K562 (cell line): ENCODE results near the gene HIVEP2. TPM values are rescaled to one million over a fixed set of nuclear protein-coding genes. Genes with fewer than 3 reads are reported as not detected.

Experiments
- ATAC-seq: fragments of 200-7000 bp; cut with Tn5 transposase; 3 replicates; pipeline ENCODE4 v1.9.1; 2020; ENCODE audit warnings: moderate library complexity
- BruUV-seq: library from RNA; stranded (reverse); fragments of 400-500 nt; replicated peaks from 2 replicates; lab custom pipeline; 2021; lab: Mats Ljungman, UMichigan
- CTCF ChIA-PET: fragments of 300-600 bp; formaldehyde crosslinking; extraction: SDS; loops from one replicate; lab custom pipeline; 2021; ENCODE audit warnings: low intra/inter-chr PET ratio; lab: Yijun Ruan, JAX
- POLR2A ChIA-PET: fragments of 300-600, 350-650 bp; sonication (Branson Sonifier 250); formaldehyde crosslinking; extraction: SDS; loops from one replicate; lab custom pipeline; 2021; ENCODE audit warnings: antibody characterized with exemption, inconsistent platforms; lab: Yijun Ruan, JAX
- DNase-seq, 4 experiments: peaks; one replicate each; pipeline versions ENCODE4 v3.0.0 to v3.0.0-alpha.2; 2011 to 2018; ENCODE audit warnings: low spot score in 3 of 4, mixed read lengths in 3 of 4; ENCODE audit errors: extremely low read depth in 1 of 4
- FAIRE-seq: peaks from 2 replicates; lab custom pipeline; 2011; peaks lifted over from hg19 to GRCh38; lab: Jason Lieb, UNC
- H2AFZ ChIP-seq: 2 replicates; pipeline ENCODE4 v1.6.0; 2011; ENCODE audit warnings: low read depth, low read length, control low read depth, inconsistent platforms
- H3K27ac ChIP-seq: fragments of 200-600 bp; 3 replicates; pipeline ENCODE4 v1.8.0; 2011; ENCODE audit warnings: low read depth, mild to moderate bottlenecking, control low read depth, inconsistent platforms, low read length, moderate library complexity, mixed read lengths; ENCODE audit errors: extremely low read depth
- H3K27me3 ChIP-seq, 2 experiments: fragments of 300-600 bp in 1 of 2; 2 replicates in 1 of 2; 3 replicates in 1 of 2; pipeline versions ENCODE4 v1.6.0 to v1.8.0; 2011; ENCODE audit warnings: inconsistent platforms in 2 of 2, low read length in 2 of 2, mild to moderate bottlenecking in 1 of 2, mixed read lengths in 1 of 2, moderate library complexity in 1 of 2; ENCODE audit not compliant: control insufficient read depth in 2 of 2, insufficient read depth in 2 of 2
- H3K36me3 ChIP-seq: fragments of 300-600 bp; 3 replicates; pipeline ENCODE4 v1.8.0; 2011; ENCODE audit warnings: mild to moderate bottlenecking, low read length, inconsistent platforms; ENCODE audit not compliant: control insufficient read depth, insufficient read depth
- H3K4me1 ChIP-seq, 2 experiments: fragments of 200-600 bp in 1 of 2; replicated peaks in 1 of 2; 2 replicates in 1 of 2; 3 replicates in 1 of 2; pipeline versions ENCODE4 v1.5.1 to v1.8.0; 2011; ENCODE audit warnings: inconsistent platforms in 2 of 2, low read length in 2 of 2, mild to moderate bottlenecking in 1 of 2, mixed read lengths in 1 of 2, moderate library complexity in 1 of 2; ENCODE audit not compliant: control insufficient read depth in 2 of 2, insufficient read depth in 2 of 2
- H3K4me2 ChIP-seq: 2 replicates; pipeline ENCODE4 v1.6.1; 2011; ENCODE audit warnings: low read length, control low read depth, inconsistent platforms, mixed read lengths; ENCODE audit not compliant: insufficient read depth
- H3K4me3 ChIP-seq: fragments of 200-600 bp; sonication (generic), shearing (Covaris generic); 2 replicates; pipeline ENCODE4 v1.5.1; 2016; ENCODE audit warnings: control low read depth, inconsistent platforms
- H3K79me2 ChIP-seq: fragments of 200-600 bp; 3 replicates; pipeline ENCODE4 v1.8.0; 2011; ENCODE audit warnings: low read length, inconsistent platforms; ENCODE audit not compliant: control insufficient read depth, insufficient read depth
- H3K9ac ChIP-seq, 2 experiments: 2 replicates each; pipeline versions ENCODE4 v1.6.0 to v1.6.1; 2011; ENCODE audit warnings: low read depth in 2 of 2, low read length in 2 of 2, control low read depth in 1 of 2, inconsistent platforms in 1 of 2, mild to moderate bottlenecking in 1 of 2, mixed read lengths in 1 of 2; ENCODE audit not compliant: insufficient read depth in 1 of 2
- H3K9me1 ChIP-seq: one replicate; pipeline ENCODE4 v1.6.0; 2011; ENCODE audit warnings: inconsistent platforms, mild to moderate bottlenecking, low read length, moderate library complexity; ENCODE audit not compliant: control insufficient read depth, insufficient read depth
- H3K9me3 ChIP-seq: replicated peaks from 2 replicates; pipeline ENCODE4 v1.5.1; 2011; ENCODE audit warnings: low read depth, low read length, inconsistent platforms; ENCODE audit not compliant: control insufficient read depth, insufficient read depth
- H4K20me1 ChIP-seq: replicated peaks from 2 replicates; pipeline ENCODE4 v1.6.1; 2011; ENCODE audit warnings: low read length, inconsistent platforms, mixed read lengths; ENCODE audit not compliant: control insufficient read depth, insufficient read depth
- GATAD2A ChIP-seq: fragments of 450-650 bp; IDR thresholded peaks from 2 replicates; pipeline ENCODE4 v1.6.1; 2017
- ILK ChIP-seq: fragments of 450-650 bp; IDR thresholded peaks from 2 replicates; pipeline ENCODE4 v1.6.1; 2016; ENCODE audit warnings: missing genetic modification characterization, low read depth, mild to moderate bottlenecking, missing compliant biosample characterization, moderate library complexity, borderline replicate concordance
- PTBP1 ChIP-seq: fragments of 200-400 bp; formaldehyde crosslinking; IDR thresholded peaks from 2 replicates; pipeline ENCODE4 v1.6.1; 2017; ENCODE audit warnings: low read depth, low read length
- ZBTB34 ChIP-seq: fragments of 250-450 bp; sonication (Bioruptor Pico); IDR thresholded peaks from 2 replicates; pipeline ENCODE4 v1.8.0; 2021; ENCODE audit warnings: mild to moderate bottlenecking, moderate library complexity
- ZEB2 ChIP-seq: fragments of 450-650 bp; IDR thresholded peaks from 2 replicates; pipeline ENCODE4 v1.6.1; 2016
- ZKSCAN3 ChIP-seq: fragments of 250-450 bp; sonication (Bioruptor Pico); IDR thresholded peaks from 2 replicates; pipeline ENCODE4 v1.4.0; 2020
- WGBS: fragments of 100-300 bp; shearing (Covaris generic); methylation state at CpG from one replicate; pipeline ENCODE4 v1.1.6; 2016; ENCODE audit warnings: low coverage, mixed read lengths; ENCODE audit not compliant: insufficient coverage; ENCODE audit errors: missing lambda C conversion rate; 5-methylcytosine and 5-hydroxymethylcytosine counted together
- in situ Hi-C: fragments of 300-500 bp; cut with MboI; formaldehyde crosslinking; loops from 4 replicates; pipeline ENCODE4 v1.15.0; 2018; ENCODE audit warnings: inconsistent platforms, mixed read lengths
- intact Hi-C: fragments of 100-400 bp; cut with micrococcal nuclease; formaldehyde crosslinking; loops from 2 replicates; pipeline ENCODE4 v1.14.2; 2022
- polyA plus RNA-seq, 8 experiments: library from polyadenylated mRNA; depleted of rRNA in 4 of 8; stranded (reverse) in 5 of 8; unstranded in 3 of 8; fragments of >200 nt; fragmentation: Nextera tagmentation in 2 of 8; fragmentation: Illumina TruSeq in 1 of 8; extraction: Ambion mirVana in 2 of 8; extraction: Trizol in 1 of 8; gene quantifications; 2 replicates each; pipeline versions ENCODE4 v1.2.1 to v1.2.3, GENCODE V29; 2011 to 2014; ENCODE audit warnings: inconsistent platforms in 1 of 8, missing spikeins in 1 of 8
- total RNA-seq, 7 experiments: library from RNA; depleted of rRNA in 6 of 7; stranded (reverse); fragments of >200 nt in 6 of 7; fragmentation: Illumina TruSeq in 2 of 7; extraction: Trizol in 2 of 7; gene quantifications; 2 replicates each; pipeline versions ENCODE4 v1.2.1 to v1.2.3, GENCODE V29; 2011 to 2021; ENCODE audit warnings: low replicate concordance in 1 of 7
- TF ChIP-seq, protein P1 (sequence below): fragments of 250-450 bp; sonication (Bioruptor Pico); IDR thresholded peaks from 2 replicates; pipeline ENCODE4 v1.8.0; 2022; ENCODE audit warnings: inconsistent platforms, mild to moderate bottlenecking, moderate library complexity, borderline replicate concordance

Gene HIVEP2
- total and polyA plus RNA-seq, 9 of the 15 experiments (the other 6 are each of a cell fraction or from before 2014, with no cell fraction given): under 0.01 to 1.2 (median 0.31) TPM

DNA sequence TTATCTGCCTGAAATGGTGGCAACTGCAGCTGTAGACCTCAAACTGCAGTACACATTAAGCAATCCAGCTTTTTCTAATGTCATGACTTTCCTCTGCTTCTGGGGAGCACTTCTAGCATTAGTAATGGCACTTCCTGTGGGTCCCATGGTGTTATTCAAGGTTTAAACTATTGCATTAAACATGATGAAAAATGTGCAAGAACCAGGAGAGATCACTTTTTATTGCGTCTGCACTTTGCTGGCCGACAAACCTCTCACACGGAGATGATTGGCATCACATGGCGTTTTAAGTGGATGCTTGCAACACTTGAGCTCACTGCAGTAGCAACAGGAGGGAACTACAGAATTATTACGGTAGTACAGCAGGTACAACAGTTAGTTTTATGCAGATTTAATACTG lies 148.4 kb downstream of the HIVEP2 start:
- DNase-seq: no peak
- H3K27me3 ChIP-seq: no peaks in the 10 kb centered on the region
- 0% methylated on average over 5 of the region's 5 CpGs for WGBS
- H2AFZ ChIP-seq: no peak overlapping the region
- ChIA-PET POLR2A (interaction anchor here (0.7 to 2.1 kb wide), 3 partner anchors 10 to 654 kb away, joined by 3 to 6 read pairs (median 4); partner anchors contain the start of genes ADAT2 and PEX3), CTCF (no interaction called here)
- no peaks in the 10 kb centered on the region for H3K4me1 ChIP-seq
- H3K9me1 ChIP-seq: no peaks in the 10 kb centered on the region
- H4K20me1 ChIP-seq: no peaks in the 10 kb centered on the region
- H3K9me3 ChIP-seq: no peaks in the 10 kb centered on the region
- H3K79me2 ChIP-seq: no peaks in the 10 kb centered on the region
- in situ Hi-C loops (no loop called here), intact Hi-C loops (no loop called here)
- H3K4me2 ChIP-seq: no peak overlapping the region
- TF ChIP-seq, protein P1, sequence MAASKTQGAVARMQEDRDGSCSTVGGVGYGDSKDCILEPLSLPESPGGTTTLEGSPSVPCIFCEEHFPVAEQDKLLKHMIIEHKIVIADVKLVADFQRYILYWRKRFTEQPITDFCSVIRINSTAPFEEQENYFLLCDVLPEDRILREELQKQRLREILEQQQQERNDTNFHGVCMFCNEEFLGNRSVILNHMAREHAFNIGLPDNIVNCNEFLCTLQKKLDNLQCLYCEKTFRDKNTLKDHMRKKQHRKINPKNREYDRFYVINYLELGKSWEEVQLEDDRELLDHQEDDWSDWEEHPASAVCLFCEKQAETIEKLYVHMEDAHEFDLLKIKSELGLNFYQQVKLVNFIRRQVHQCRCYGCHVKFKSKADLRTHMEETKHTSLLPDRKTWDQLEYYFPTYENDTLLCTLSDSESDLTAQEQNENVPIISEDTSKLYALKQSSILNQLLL (CRISPR knock-in tag): no peak
- TF ChIP-seq GATAD2A (no peak), ZKSCAN3 (CRISPR knock-in tag) (no peak), PTBP1 (no peak), ILK (no peak), ZBTB34 (CRISPR knock-in tag) (no peak), ZEB2 (no peak)
- no peak overlapping the region for H3K9ac ChIP-seq
- FAIRE-seq: no peak
- no TSS peak for BruUV-seq
- no peaks in the 10 kb centered on the region for H3K36me3 ChIP-seq
- ATAC-seq: no peak
- H3K4me3 ChIP-seq: no peak overlapping the region
- H3K27ac ChIP-seq: no peak overlapping the region
